H1 (cell line): Measurements from ENCODE around the gene CDH22. TPM values are rescaled to one million over a fixed set of nuclear protein-coding genes. Genes with fewer than 3 reads are reported as not detected.

Experiments used
- CBX8 ChIP-seq: fragments of 300-800, 300-1000 bp; sonication (generic); IDR thresholded peaks from 2 replicates; pipeline ENCODE4 v1.7.1; 2016; ENCODE audit warnings: low read depth, low read length, borderline replicate concordance
- GTF2F1 ChIP-seq: IDR thresholded peaks from 2 replicates; pipeline ENCODE4 v1.6.1; 2012; ENCODE audit warnings: low read depth, low read length, improper control_type of control experiment, borderline replicate concordance
- POU5F1 ChIP-seq: IDR thresholded peaks from 2 replicates; pipeline ENCODE4 v1.6.1; 2011; ENCODE audit warnings: low read depth, mild to moderate bottlenecking, low read length, moderate library complexity
- RXRA ChIP-seq: IDR thresholded peaks from 2 replicates; pipeline ENCODE4 v1.6.1; 2011; ENCODE audit warnings: low read depth, mild to moderate bottlenecking, low read length, moderate library complexity; ENCODE audit not compliant: insufficient read depth
- polyA plus RNA-seq, 7 experiments: library from polyadenylated mRNA; depleted of rRNA in 3 of 7; stranded (reverse) in 5 of 7; unstranded in 2 of 7; fragments of >200 nt in 5 of 7; fragments of 200-250 nt in 2 of 7; gene quantifications; 1 replicate in 5 of 7; 2 replicates in 1 of 7; 4 replicates in 1 of 7; pipeline versions ENCODE4 v1.2.1 to v1.2.3, GENCODE V29; 2011 to 2013; ENCODE audit warnings: missing spikeins in 2 of 7, mixed read lengths in 2 of 7
- total RNA-seq: library from RNA; stranded (reverse); fragmentation: NEBNext Ultra II Directional; extraction: Animal tissue kit (Norgen Biotek cat#: 25700); gene quantifications from 2 replicates; pipeline ENCODE4 v1.2.1, GENCODE V29; 2021

Gene CDH22
- total and polyA plus RNA-seq, 2 of the 8 experiments (the other 6 are each of a cell fraction or from before 2014, with no cell fraction given): 0.35 to 0.39 TPM

DNA sequence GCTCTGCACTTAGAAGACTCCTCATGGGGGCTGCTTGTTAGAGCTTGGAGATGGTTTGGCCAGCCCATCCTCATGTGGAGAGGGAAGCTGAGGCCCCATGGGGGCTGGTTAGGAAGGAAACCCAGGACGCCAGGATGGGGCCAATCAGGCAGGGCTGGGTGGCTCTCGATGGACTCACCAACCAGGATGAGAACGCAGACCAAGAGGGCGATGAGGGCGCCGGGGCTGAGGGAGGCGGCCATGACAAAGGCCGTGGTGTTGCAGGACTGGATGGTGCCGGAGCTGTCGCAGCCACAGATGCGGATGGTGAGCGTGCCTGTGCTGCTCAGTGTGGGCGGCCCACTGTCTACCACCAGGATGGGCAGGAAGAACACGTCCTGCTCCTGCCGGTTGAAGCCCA, 130.5 kb downstream of the CDH22 start (continued):
- TF ChIP-seq POU5F1 (no peak), GTF2F1 (no peak), RXRA (no peak), CBX8 (no peak)
